Colonic mucosa (tissue), 4 donors: ENCODE measurements around the gene SLC25A25. TPM values are rescaled to one million over a fixed set of nuclear protein-coding genes. Genes with fewer than 3 reads are reported as not detected.

Source experiments
- DNase-seq: peaks from one replicate; pipeline ENCODE4 v3.0.0-alpha.2; 2020
- H3K27ac ChIP-seq: fragments of 200-600 bp; one replicate; pipeline ENCODE4 v1.8.0; 2021
- H3K27me3 ChIP-seq: fragments of 200-600 bp; one replicate; pipeline ENCODE4 v1.8.0; 2021
- H3K36me3 ChIP-seq: fragments of 200-600 bp; one replicate; pipeline ENCODE4 v1.8.0; 2021
- H3K4me1 ChIP-seq: fragments of 200-600 bp; one replicate; pipeline ENCODE4 v1.8.0; 2021; ENCODE audit warnings: mild to moderate bottlenecking
- H3K4me3 ChIP-seq: fragments of 200-600 bp; one replicate; pipeline ENCODE4 v1.8.0; 2021
- H3K9ac ChIP-seq, 2 donors: one replicate each; pipeline ENCODE4 v1.7.0; 2013; ENCODE audit warnings: control low read depth in 2 of 2, low read depth in 2 of 2, low read length in 2 of 2
- H3K9me3 ChIP-seq: fragments of 200-600 bp; one replicate; pipeline ENCODE4 v1.8.0; 2021
- CTCF ChIP-seq: fragments of 200-600 bp; IDR thresholded peaks from one replicate; pipeline ENCODE4 v1.8.0; 2022; ENCODE audit warnings: antibody characterized with exemption, mild to moderate bottlenecking
- intact Hi-C: fragments of 100-400 bp; cut with DNase I; formaldehyde crosslinking; loops from one replicate; pipeline ENCODE4 v1.14.1; 2022
- total RNA-seq, 2 donors: library from RNA; stranded (reverse); fragmentation: NEBNext Ultra II Directional in 1 of 2; extraction: Animal tissue kit (Norgen Biotek cat#: 25700) in 1 of 2; gene quantifications; one replicate each; pipeline ENCODE4 v1.2.1, GENCODE V29; 2021
- donor health status: healthy.
- donor health status: DM: no; HTN: no; CAD: no.
- donor health status: DM: no; HTN: no; CAD: no.

The SLC25A25 gene
- total RNA-seq, 2 donors from 2014 or later = 12.3 to 19.7 TPM

DNA sequence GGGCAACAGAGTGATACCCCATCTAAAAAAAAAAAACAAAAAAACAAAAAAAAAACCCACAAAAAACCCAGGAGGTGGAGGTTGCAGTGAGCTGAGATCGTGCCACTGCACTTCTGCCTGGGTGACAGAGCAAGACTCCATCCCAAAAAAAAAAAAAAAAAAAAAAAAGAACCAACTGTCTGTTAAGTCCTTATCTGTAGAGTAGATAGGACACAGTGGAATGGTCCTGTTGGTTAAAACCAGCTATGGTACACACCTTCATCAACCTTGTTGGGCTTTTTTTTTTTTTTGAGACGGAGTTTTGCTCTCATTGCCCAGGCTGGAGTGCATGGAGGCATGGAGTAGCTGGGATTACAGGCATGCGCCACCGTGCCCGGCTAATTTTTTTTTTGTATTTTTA, 12.2 kb downstream of the SLC25A25 start:
- TF ChIP-seq CTCF = no peak
- Histone ChIP-seq H3K4me3 (no peak overlapping the region), H3K9ac (no peak overlapping the region), H3K9me3 (no peaks in the 10 kb centered on the region), H3K27ac (peak overlapping the region; percentile 34), H3K4me1 (peaks cover 3% of the 10 kb centered on the region), H3K36me3 (no peaks in the 10 kb centered on the region), H3K27me3 (no peaks in the 10 kb centered on the region)
- no peak for DNase-seq
- intact Hi-C loops = no loop called here

DNA sequence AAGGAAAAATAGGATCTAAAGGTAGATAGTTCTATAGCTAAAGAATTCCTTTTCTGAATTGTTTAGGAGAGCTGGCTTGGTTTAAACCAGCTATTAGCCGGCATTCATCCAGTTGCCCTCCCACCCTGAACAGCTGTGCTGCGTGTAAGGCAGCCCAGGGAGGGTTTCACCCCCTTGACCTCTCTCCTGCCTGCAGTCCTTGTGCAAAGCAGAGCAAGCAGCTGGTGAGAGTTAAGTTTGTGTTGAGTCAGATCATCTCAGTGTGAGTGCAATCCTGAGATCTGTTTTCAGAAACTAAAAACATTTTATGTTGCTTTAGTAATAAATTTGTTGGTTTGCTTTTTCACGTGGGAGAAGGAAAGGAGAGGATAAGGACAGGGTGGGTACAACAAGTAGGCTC, 13.0 kb downstream of the SLC25A25 start:
- intact Hi-C loops = no loop called here
- H3K27me3 ChIP-seq = no peaks in the 10 kb centered on the region
- no peaks in the 10 kb centered on the region for H3K9me3 ChIP-seq
- H3K4me3 ChIP-seq = no peak overlapping the region
- TF ChIP-seq CTCF = no peak
- peaks cover 3% of the 10 kb centered on the region for H3K4me1 ChIP-seq
- peak overlapping the region; percentile 34 for H3K27ac ChIP-seq
- H3K36me3 ChIP-seq = no peaks in the 10 kb centered on the region
- no peak overlapping the region for H3K9ac ChIP-seq
- DNase-seq = no peak

- peak overlapping the region in 1 of 2 donors; percentile 29 for H3K9ac ChIP-seq
Measured at GRCh38 chr9:128082151-128082550, 14.1 kb downstream of the SLC25A25 start.

GRCh38 chr9:128084746-128085145, 16.7 kb downstream of the SLC25A25 start:
- no peaks in the 10 kb centered on the region for H3K36me3 ChIP-seq
- H3K4me3 ChIP-seq = no peak overlapping the region
- no peak for TF ChIP-seq CTCF
- H3K4me1 ChIP-seq = peaks cover 6% of the 10 kb centered on the region
- H3K9me3 ChIP-seq = no peaks in the 10 kb centered on the region
- DNase-seq = no peak
- no peak overlapping the region for H3K27ac ChIP-seq
- intact Hi-C loops = no loop called here
- H3K9ac ChIP-seq = no peak overlapping the region
- H3K27me3 ChIP-seq = no peaks in the 10 kb centered on the region

More at GRCh38 chr9:128082151-128082550, 14.1 kb downstream of the SLC25A25 start:
- Histone ChIP-seq H3K36me3 (no peaks in the 10 kb centered on the region), H3K4me1 (peaks cover 3% of the 10 kb centered on the region), H3K9me3 (no peaks in the 10 kb centered on the region), H3K27me3 (no peaks in the 10 kb centered on the region), H3K27ac (no peak overlapping the region), H3K4me3 (no peak overlapping the region)
- no peak for TF ChIP-seq CTCF
- DNase-seq = no peak
- intact Hi-C loops = no loop called here

DNA sequence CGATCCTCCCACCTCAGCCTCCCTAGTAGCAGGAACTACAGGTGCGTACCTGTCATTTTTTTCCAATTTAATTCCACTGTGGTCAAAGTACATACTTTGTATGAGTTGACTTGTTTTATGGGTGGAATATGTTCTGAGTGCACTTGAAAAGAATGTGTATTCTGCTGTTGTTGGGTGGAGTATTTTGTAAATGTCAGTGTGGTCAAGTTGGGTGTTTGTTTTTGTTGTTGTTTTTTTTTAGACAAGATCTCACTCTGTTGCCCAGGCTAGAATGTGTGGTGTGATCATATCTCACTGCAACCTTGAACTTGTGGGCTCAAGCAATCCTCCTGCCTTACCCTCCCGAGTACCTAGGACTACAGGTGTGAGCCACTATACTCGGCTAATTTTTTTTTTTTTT, 17.9 kb downstream of the SLC25A25 start:
- no peak overlapping the region for H3K9ac ChIP-seq
- no peak overlapping the region for H3K27ac ChIP-seq
- no peak overlapping the region for H3K4me3 ChIP-seq
- peaks cover 6% of the 10 kb centered on the region for H3K4me1 ChIP-seq
- intact Hi-C loops = no loop called here
- no peak for DNase-seq
- no peaks in the 10 kb centered on the region for H3K9me3 ChIP-seq
- H3K27me3 ChIP-seq = no peaks in the 10 kb centered on the region
- no peak for TF ChIP-seq CTCF
- H3K36me3 ChIP-seq = no peaks in the 10 kb centered on the region

- no peak overlapping the region for H3K4me3 ChIP-seq
- no peaks in the 10 kb centered on the region for H3K36me3 ChIP-seq
- no peak for DNase-seq
- intact Hi-C loops = no loop called here
- H3K27ac ChIP-seq = no peak overlapping the region
- H3K4me1 ChIP-seq = peaks cover 6% of the 10 kb centered on the region
- no peak overlapping the region for H3K9ac ChIP-seq
- H3K9me3 ChIP-seq = no peaks in the 10 kb centered on the region
- no peaks in the 10 kb centered on the region for H3K27me3 ChIP-seq
- no peak for TF ChIP-seq CTCF
Measured at GRCh38 chr9:128087262-128087661, 19.2 kb downstream of the SLC25A25 start.
